Vagina (tissue), 2 donors: ENCODE measurements around the gene PRSS33. TPM values are rescaled to one million over a fixed set of nuclear protein-coding genes. Genes with fewer than 3 reads are reported as not detected.

Source experiments
- DNase-seq, 2 donors: peaks; one replicate each; pipeline ENCODE4 v3.0.0-alpha.2; 2017; ENCODE audit errors: extremely low spot score in 2 of 2
- H3K27ac ChIP-seq: fragments of 200-600 bp; sonication (generic); one replicate; pipeline ENCODE4 v1.5.1; 2019
- H3K27me3 ChIP-seq: fragments of 200-600 bp; sonication (generic); one replicate; pipeline ENCODE4 v1.5.1; 2019
- H3K36me3 ChIP-seq, 2 donors: fragments of 200-600 bp; sonication (generic); one replicate each; pipeline ENCODE4 v1.5.1; 2017 to 2019
- H3K4me1 ChIP-seq: fragments of 200-600 bp; sonication (generic); one replicate; pipeline ENCODE4 v1.5.1; 2019
- H3K4me3 ChIP-seq, 2 donors: fragments of 200-600 bp; sonication (generic); 1 replicate in 1 of 2; 2 replicates in 1 of 2; pipeline ENCODE4 v1.5.1; 2016 to 2019
- H3K9me3 ChIP-seq: fragments of 200-600 bp; sonication (generic); one replicate; pipeline ENCODE4 v1.5.1; 2019
- POLR2A ChIP-seq, 2 donors: fragments of 450-650 bp; IDR thresholded peaks; one replicate each; pipeline ENCODE4 v1.6.1; 2017; ENCODE audit warnings: antibody characterized with exemption in 2 of 2, mild to moderate bottlenecking in 2 of 2, moderate library complexity in 2 of 2
- POLR2AphosphoS5 ChIP-seq, 2 donors: sonication (generic); formaldehyde crosslinking; IDR thresholded peaks; one replicate each; pipeline ENCODE4 v1.9.0; 2017; ENCODE audit warnings: antibody characterized with exemption in 2 of 2, mild to moderate bottlenecking in 2 of 2, low read depth in 1 of 2; ENCODE audit not compliant: insufficient read depth in 1 of 2
- intact Hi-C: fragments of 100-400 bp; cut with DNase I; formaldehyde crosslinking; loops from one replicate; pipeline ENCODE4 v1.15.1; 2023
- total RNA-seq: library from RNA; depleted of rRNA; stranded (reverse); fragments of >200 nt; gene quantifications from one replicate; pipeline ENCODE4 v1.2.3, GENCODE V29; 2016
- TF ChIP-seq, protein P1 (sequence below), 3 experiments: fragments of 450-650 bp in 2 of 3; fragments of 200-600 bp in 1 of 3; sonication (generic) in 1 of 3; IDR thresholded peaks; one replicate each; pipeline ENCODE4 v1.5.1; 2017 to 2019; ENCODE audit warnings: antibody characterized with exemption in 3 of 3, mild to moderate bottlenecking in 2 of 3, moderate library complexity in 2 of 3

The PRSS33 gene
- total RNA-seq, 1 donor from 2014 or later = not detected

DNA sequence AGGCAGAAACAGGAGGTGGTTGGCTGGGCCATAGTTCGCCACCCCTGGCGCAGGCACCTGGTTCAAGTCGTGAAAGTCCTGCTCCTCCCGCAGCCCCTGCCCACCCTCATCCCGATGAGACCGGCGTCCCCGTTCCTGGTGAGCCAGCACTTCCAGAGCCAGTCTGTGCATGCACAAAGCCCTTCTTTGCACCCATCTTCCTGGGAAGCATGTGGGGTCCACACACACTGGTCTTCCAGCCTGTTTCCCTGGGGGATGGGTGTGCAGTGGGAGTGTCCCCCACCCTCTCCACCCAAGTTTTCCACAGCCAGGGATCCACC is 41.1 kb upstream of the PRSS33 start:
- Histone ChIP-seq H3K4me1 (peaks cover 12% of the 10 kb centered on the region), H3K4me3 (no peak overlapping the region), H3K36me3 (no peaks in the 10 kb centered on the region), H3K27ac (no peak overlapping the region), H3K9me3 (no peaks in the 10 kb centered on the region), H3K27me3 (no peaks in the 10 kb centered on the region)
- TF ChIP-seq, protein P1, sequence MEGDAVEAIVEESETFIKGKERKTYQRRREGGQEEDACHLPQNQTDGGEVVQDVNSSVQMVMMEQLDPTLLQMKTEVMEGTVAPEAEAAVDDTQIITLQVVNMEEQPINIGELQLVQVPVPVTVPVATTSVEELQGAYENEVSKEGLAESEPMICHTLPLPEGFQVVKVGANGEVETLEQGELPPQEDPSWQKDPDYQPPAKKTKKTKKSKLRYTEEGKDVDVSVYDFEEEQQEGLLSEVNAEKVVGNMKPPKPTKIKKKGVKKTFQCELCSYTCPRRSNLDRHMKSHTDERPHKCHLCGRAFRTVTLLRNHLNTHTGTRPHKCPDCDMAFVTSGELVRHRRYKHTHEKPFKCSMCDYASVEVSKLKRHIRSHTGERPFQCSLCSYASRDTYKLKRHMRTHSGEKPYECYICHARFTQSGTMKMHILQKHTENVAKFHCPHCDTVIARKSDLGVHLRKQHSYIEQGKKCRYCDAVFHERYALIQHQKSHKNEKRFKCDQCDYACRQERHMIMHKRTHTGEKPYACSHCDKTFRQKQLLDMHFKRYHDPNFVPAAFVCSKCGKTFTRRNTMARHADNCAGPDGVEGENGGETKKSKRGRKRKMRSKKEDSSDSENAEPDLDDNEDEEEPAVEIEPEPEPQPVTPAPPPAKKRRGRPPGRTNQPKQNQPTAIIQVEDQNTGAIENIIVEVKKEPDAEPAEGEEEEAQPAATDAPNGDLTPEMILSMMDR (IDR thresholded peaks at IDR 0.05) = no peak
- TF ChIP-seq POLR2A (IDR thresholded peaks at IDR 0.05) = no peak
- TF ChIP-seq POLR2AphosphoS5 (IDR thresholded peaks at IDR 0.05; ENCODE audit: insufficient read depth in 1 of 2, low read depth in 1 of 2) = no peak
- no peak for DNase-seq
- intact Hi-C loops = no loop called here

DNA sequence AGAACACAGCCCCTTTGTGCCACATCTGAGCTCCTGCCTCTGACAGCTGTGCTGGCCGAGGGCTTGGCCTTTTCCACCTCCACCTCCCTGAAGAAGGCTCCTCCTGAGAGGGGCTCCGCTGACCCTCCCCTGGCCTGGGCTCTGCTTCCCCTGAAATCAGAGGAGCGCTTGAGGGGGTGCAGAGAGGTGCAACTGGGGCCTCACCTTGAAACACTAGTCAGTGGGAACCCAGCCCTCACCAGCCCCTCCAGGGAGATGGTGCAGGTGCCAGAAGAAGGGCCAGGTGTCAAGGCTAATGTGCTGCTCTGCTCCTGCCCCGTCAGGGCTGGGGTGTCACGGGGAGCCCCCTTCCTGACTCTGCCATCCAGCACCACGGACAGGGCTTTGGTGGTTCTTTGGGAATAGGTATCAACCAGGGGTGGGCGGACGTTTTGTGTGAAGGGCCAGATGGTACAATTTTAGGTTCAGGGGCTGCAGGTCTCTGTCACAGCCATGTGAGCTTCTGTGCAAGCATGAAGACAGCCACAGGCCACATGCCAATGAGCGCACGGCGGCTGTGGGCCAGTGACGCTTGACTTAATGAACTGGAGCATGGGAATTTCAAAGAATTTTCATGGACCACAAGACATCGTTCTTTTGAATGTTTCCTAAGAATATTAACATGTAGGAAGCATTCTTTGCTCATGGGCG is 40.6 kb upstream of the PRSS33 start:
- Histone ChIP-seq H3K4me3 (no peak overlapping the region), H3K4me1 (peaks cover 12% of the 10 kb centered on the region), H3K27me3 (no peaks in the 10 kb centered on the region), H3K27ac (no peak overlapping the region), H3K36me3 (no peaks in the 10 kb centered on the region), H3K9me3 (no peaks in the 10 kb centered on the region)
- DNase-seq = no peak
- TF ChIP-seq, protein P1 (IDR thresholded peaks at IDR 0.05) = no peak
- TF ChIP-seq POLR2A (IDR thresholded peaks at IDR 0.05) (no peak), POLR2AphosphoS5 (IDR thresholded peaks at IDR 0.05; ENCODE audit: insufficient read depth in 1 of 2, low read depth in 1 of 2) (no peak)
- intact Hi-C loops = no loop called here

DNA sequence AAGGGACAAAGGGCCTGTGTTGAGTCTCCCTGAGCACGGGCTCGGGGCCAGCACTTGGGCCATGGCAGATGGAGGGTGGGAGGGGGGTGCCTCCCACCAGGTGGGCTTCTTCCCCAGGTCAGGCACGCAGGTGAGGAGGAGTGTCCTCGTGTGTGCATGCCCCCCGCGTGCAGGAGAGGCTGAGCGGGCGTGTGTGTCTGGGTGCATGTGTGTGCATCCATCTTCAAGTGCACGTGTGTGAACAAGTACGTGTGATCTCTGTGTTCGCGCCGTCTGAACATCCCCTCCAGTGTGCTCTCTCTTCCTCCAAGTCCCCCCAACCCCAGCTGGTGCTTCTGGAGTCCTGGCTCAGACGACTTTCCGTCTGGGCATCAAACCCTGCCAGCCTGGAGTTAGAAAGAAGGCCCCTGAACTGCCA is 40.0 kb upstream of the PRSS33 start:
- intact Hi-C loops = no loop called here
- Histone ChIP-seq H3K9me3 (no peaks in the 10 kb centered on the region), H3K27me3 (no peaks in the 10 kb centered on the region), H3K4me3 (no peak overlapping the region), H3K27ac (no peak overlapping the region), H3K36me3 (no peaks in the 10 kb centered on the region), H3K4me1 (peaks cover 12% of the 10 kb centered on the region)
- TF ChIP-seq POLR2A (IDR thresholded peaks at IDR 0.05) (no peak), POLR2AphosphoS5 (IDR thresholded peaks at IDR 0.05; ENCODE audit: insufficient read depth in 1 of 2, low read depth in 1 of 2) (no peak)
- TF ChIP-seq, protein P1 (IDR thresholded peaks at IDR 0.05) = no peak
- no peak for DNase-seq

DNA sequence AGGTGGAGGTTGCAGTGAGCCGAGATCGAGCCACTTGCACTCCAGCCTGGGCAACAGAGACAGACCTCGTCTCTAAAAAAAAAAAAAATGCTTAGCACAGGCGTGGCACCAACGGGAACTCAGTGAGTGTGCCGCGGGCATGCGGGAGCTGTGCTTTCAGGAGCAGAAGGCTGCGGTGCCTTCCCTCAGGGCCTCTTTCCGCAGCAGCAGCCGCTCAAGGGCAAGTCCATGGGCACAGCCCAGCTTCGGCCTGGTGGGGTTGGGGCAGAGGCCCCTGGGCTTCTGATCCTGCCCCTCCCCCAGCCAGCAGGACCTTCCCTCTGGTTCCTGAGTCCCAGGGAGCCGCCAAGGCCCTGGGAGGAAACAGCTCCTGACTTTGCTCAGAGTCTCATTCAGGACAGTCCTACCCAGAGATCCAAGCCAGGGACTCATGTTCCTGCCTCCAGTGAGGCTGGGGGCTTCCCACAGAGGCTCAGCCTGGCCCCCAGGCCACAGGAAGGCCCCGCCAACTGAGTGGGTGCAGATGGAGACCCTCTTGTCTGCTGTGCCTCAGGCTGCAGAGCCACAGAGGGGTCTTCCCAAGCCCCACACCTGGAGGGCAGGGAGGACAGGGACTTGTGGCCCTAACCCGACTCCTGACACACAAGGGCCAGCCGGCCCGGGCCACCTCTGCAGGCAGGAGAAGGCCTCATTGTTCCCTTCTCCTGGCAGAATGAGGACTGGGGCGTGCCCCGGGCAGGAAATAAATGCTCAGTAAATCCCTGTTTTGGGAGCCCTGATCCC is 39.4 kb upstream of the PRSS33 start:
- intact Hi-C loops = no loop called here
- Histone ChIP-seq H3K27me3 (no peaks in the 10 kb centered on the region), H3K4me3 (no peak overlapping the region), H3K4me1 (peaks cover 12% of the 10 kb centered on the region), H3K36me3 (no peaks in the 10 kb centered on the region), H3K27ac (no peak overlapping the region), H3K9me3 (no peaks in the 10 kb centered on the region)
- TF ChIP-seq, protein P1 (IDR thresholded peaks at IDR 0.05) = no peak
- no peak for TF ChIP-seq POLR2A (IDR thresholded peaks at IDR 0.05)
- TF ChIP-seq POLR2AphosphoS5 (IDR thresholded peaks at IDR 0.05; ENCODE audit: insufficient read depth in 1 of 2, low read depth in 1 of 2) = no peak
- no peak for DNase-seq

DNA sequence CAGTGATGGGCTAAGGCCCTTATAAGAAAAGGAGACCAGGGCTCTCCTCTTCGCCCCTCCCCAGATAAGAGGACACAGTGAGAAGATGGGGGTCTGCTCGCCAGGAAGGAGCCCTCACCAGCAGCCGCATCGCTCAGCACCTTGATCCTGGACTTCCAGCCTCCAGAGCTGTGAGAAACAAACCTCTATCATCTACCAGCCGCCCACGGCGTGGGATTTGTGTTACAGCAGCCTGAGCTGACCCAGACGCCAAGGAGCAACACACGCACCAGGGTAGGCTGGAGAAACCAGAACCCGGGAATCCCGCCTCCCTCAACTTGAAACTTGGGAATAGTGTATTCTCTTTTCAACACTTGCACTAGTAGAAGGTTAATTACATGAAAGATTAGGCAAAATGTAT is 38.5 kb upstream of the PRSS33 start:
- TF ChIP-seq, protein P1 (IDR thresholded peaks at IDR 0.05) = no peak
- TF ChIP-seq POLR2AphosphoS5 (IDR thresholded peaks at IDR 0.05; ENCODE audit: insufficient read depth in 1 of 2, low read depth in 1 of 2) (no peak), POLR2A (IDR thresholded peaks at IDR 0.05) (no peak)
- intact Hi-C loops = no loop called here
- no peaks in the 10 kb centered on the region for H3K9me3 ChIP-seq
- no peak overlapping the region for H3K4me3 ChIP-seq
- DNase-seq = no peak
- no peak overlapping the region for H3K27ac ChIP-seq
- no peaks in the 10 kb centered on the region for H3K36me3 ChIP-seq
- H3K27me3 ChIP-seq = no peaks in the 10 kb centered on the region
- H3K4me1 ChIP-seq = peaks cover 12% of the 10 kb centered on the region
